Neutrophil (primary cell): ENCODE measurements around the gene OGFOD2.

Experiments
- H3K27ac ChIP-seq: fragments of 200-600 bp; sonication (generic); 2 replicates; pipeline ENCODE4 v1.5.1; 2016; ENCODE audit warnings: mild to moderate bottlenecking, moderate library complexity
- H3K27me3 ChIP-seq: fragments of 200-600 bp; sonication (generic); 2 replicates; pipeline ENCODE4 v1.6.0; 2016; ENCODE audit warnings: mild to moderate bottlenecking
- H3K36me3 ChIP-seq: fragments of 200-600 bp; sonication (generic); 2 replicates; pipeline ENCODE4 v1.5.1; 2017
- H3K4me1 ChIP-seq, 2 experiments: fragments of 200-600 bp in 1 of 2; sonication (generic) in 1 of 2; 1 replicate in 1 of 2; 2 replicates in 1 of 2; pipeline versions ENCODE4 v1.5.1 to v1.6.1; 2013 to 2016; ENCODE audit warnings: low read depth in 1 of 2, low read length in 1 of 2, mild to moderate bottlenecking in 1 of 2, moderate library complexity in 1 of 2; ENCODE audit not compliant: control insufficient read depth in 1 of 2, insufficient read depth in 1 of 2
- H3K4me3 ChIP-seq, 2 experiments: fragments of 200-600 bp in 1 of 2; sonication (generic) in 1 of 2; 1 replicate in 1 of 2; 2 replicates in 1 of 2; pipeline ENCODE4 v1.5.1; 2013 to 2016; ENCODE audit warnings: low read depth in 1 of 2, low read length in 1 of 2, mild to moderate bottlenecking in 1 of 2, moderate library complexity in 1 of 2
- H3K9me3 ChIP-seq: fragments of 200-600 bp; sonication (generic); 2 replicates; pipeline ENCODE4 v1.5.1; 2016
- CTCF ChIP-seq: fragments of 200-600 bp; sonication (generic); IDR thresholded peaks from 2 replicates; pipeline ENCODE4 v1.5.1; 2016; ENCODE audit warnings: antibody characterized with exemption

OGFOD2 gene

GRCh38 chr12:122994140-122994675 is 19.2 kb downstream of the OGFOD2 start:
- H3K27me3 ChIP-seq: no peaks in the 10 kb centered on the region
- no peak overlapping the region for H3K27ac ChIP-seq
- no peaks in the 10 kb centered on the region for H3K36me3 ChIP-seq
- no peak overlapping the region for H3K4me3 ChIP-seq
- no peak for TF ChIP-seq CTCF
- H3K4me1 ChIP-seq: no peaks in the 10 kb centered on the region
- H3K9me3 ChIP-seq: no peaks in the 10 kb centered on the region

GRCh38 chr12:122994781-122995502 is 19.9 kb downstream of the OGFOD2 start:
- H3K27ac ChIP-seq: no peak overlapping the region
- H3K27me3 ChIP-seq: no peaks in the 10 kb centered on the region
- no peak for TF ChIP-seq CTCF
- no peaks in the 10 kb centered on the region for H3K4me1 ChIP-seq
- no peaks in the 10 kb centered on the region for H3K9me3 ChIP-seq
- H3K36me3 ChIP-seq: no peaks in the 10 kb centered on the region
- no peak overlapping the region for H3K4me3 ChIP-seq

- no peak overlapping the region for H3K4me3 ChIP-seq
- no peak for TF ChIP-seq CTCF
- H3K27ac ChIP-seq: no peak overlapping the region
- H3K4me1 ChIP-seq: no peaks in the 10 kb centered on the region
- H3K27me3 ChIP-seq: no peaks in the 10 kb centered on the region
- no peaks in the 10 kb centered on the region for H3K9me3 ChIP-seq
- no peaks in the 10 kb centered on the region for H3K36me3 ChIP-seq
Measured at GRCh38 chr12:122995503-122996187, 20.6 kb downstream of the OGFOD2 start.

- TF ChIP-seq CTCF: no peak
- Histone ChIP-seq H3K27ac (no peak overlapping the region), H3K4me1 (no peaks in the 10 kb centered on the region), H3K9me3 (no peaks in the 10 kb centered on the region), H3K27me3 (no peaks in the 10 kb centered on the region), H3K4me3 (no peak overlapping the region), H3K36me3 (no peaks in the 10 kb centered on the region)
Measured at GRCh38 chr12:122996188-122996601, 21.2 kb downstream of the OGFOD2 start.

GRCh38 chr12:122996621-122997342 is 21.7 kb downstream of the OGFOD2 start:
- Histone ChIP-seq H3K9me3 (no peaks in the 10 kb centered on the region), H3K4me3 (no peak overlapping the region), H3K4me1 (no peaks in the 10 kb centered on the region), H3K27me3 (no peaks in the 10 kb centered on the region), H3K36me3 (no peaks in the 10 kb centered on the region), H3K27ac (no peak overlapping the region)
- TF ChIP-seq CTCF: no peak
